Measurements from ENCODE around the gene RERG.

GRCh38 chr12:15232959-15233358 is 11.7 kb upstream of the RERG start:
- no peak for TF ChIP-seq CTCF (IDR thresholded peaks at IDR 0.05; ENCODE audit: insufficient read depth, low read depth, low read length)
- no peak for TF ChIP-seq EZH2 (IDR thresholded peaks at IDR 0.05; ENCODE audit: insufficient read depth, low read length)

Data from astrocyte (in vitro differentiated cells and primary cell).